Adrenal gland (tissue), 12 donors: ENCODE measurements around the gene ANO6. TPM values are rescaled to one million over a fixed set of nuclear protein-coding genes. Genes with fewer than 3 reads are reported as not detected.
A peak's percentile ranks its signal among the peaks of the same experiment; 100 is the strongest.
"Not testable (repeated sequence)": the region's sequence is repeated elsewhere in the genome, so short reads cannot be mapped to it uniquely, and the experiment has no call there.

Experiments
- DNase-seq, 7 donors: peaks; one replicate each; pipeline ENCODE4 v3.0.0-alpha.2; 2019 to 2020
- H3K27ac ChIP-seq, 5 donors: fragments of 200-600 bp; sonication (generic) in 4 of 5; 1 replicate in 3 of 5; 2 replicates in 2 of 5; pipeline versions ENCODE4 v1.5.1 to v1.8.0; 2016 to 2020; ENCODE audit warnings: mild to moderate bottlenecking in 1 of 5
- H3K27me3 ChIP-seq: fragments of 200-600 bp; 2 replicates; pipeline ENCODE4 v1.8.0; 2021
- H3K36me3 ChIP-seq, 2 donors: fragments of 200-600 bp; replicated peaks in 1 of 2; 1 replicate in 1 of 2; 2 replicates in 1 of 2; pipeline versions ENCODE4 v1.5.1 to v1.8.0; 2018 to 2022
- H3K4me1 ChIP-seq, 2 donors: fragments of 200-600 bp; replicated peaks in 1 of 2; 1 replicate in 1 of 2; 2 replicates in 1 of 2; pipeline versions ENCODE4 v1.5.1 to v1.8.0; 2018 to 2021
- H3K4me3 ChIP-seq, 4 donors: fragments of 200-600 bp; sonication (generic) in 3 of 4; one replicate each; pipeline ENCODE4 v1.5.1; 2016 to 2018
- H3K9me3 ChIP-seq, 3 donors: fragments of 200-600 bp; sonication (generic) in 1 of 3; replicated peaks in 1 of 3; 1 replicate in 2 of 3; 2 replicates in 1 of 3; pipeline versions ENCODE4 v1.5.1 to v1.8.0; 2016 to 2021
- CTCF ChIP-seq, 6 experiments: fragments of 450-650 bp in 4 of 6; fragments of 200-600 bp in 2 of 6; sonication (generic) in 1 of 6; IDR thresholded peaks; 1 replicate in 5 of 6; 2 replicates in 1 of 6; pipeline versions ENCODE4 v1.5.1 to v1.8.0; 2016 to 2021; ENCODE audit warnings: antibody characterized with exemption in 6 of 6, mild to moderate bottlenecking in 2 of 6, moderate library complexity in 1 of 6
- POLR2A ChIP-seq, 2 donors: fragments of 450-650 bp; IDR thresholded peaks; one replicate each; pipeline ENCODE4 v1.6.1; 2017; ENCODE audit warnings: antibody characterized with exemption in 2 of 2, mild to moderate bottlenecking in 2 of 2, moderate library complexity in 1 of 2
- WGBS, 4 donors: extraction: QIAGEN DNeasy Blood & Tissue Kit in 2 of 4; methylation state at CpG; one replicate each; pipeline versions ENCODE4 v1.1.5 to v1.1.7; 2013 to 2017; 5-methylcytosine and 5-hydroxymethylcytosine counted together
- intact Hi-C, 2 donors: fragments of 100-400 bp; cut with DNase I; formaldehyde crosslinking; loops; one replicate each; pipeline versions ENCODE4 v1.14.1 to v1.15.0; 2022 to 2023
- polyA plus RNA-seq, 3 donors: library from polyadenylated mRNA; stranded (reverse); fragments of 200-250 nt in 2 of 3; fragments of 350-450 nt in 1 of 3; fragmentation: Illumina TruSeq in 1 of 3; extraction: RNeasy Lipid Tissue Mini Kit (QIAGEN cat#74804) in 1 of 3; gene quantifications; one replicate each; pipeline ENCODE4 v1.2.3, GENCODE V29; 2013 to 2014
- total RNA-seq, 9 donors: library from RNA; depleted of rRNA in 4 of 9; stranded (reverse); fragments of >200 nt in 4 of 9; fragments of 120-200 nt in 1 of 9; fragmentation: NEBNext Ultra II Directional in 1 of 9; extraction: Animal tissue kit (Norgen Biotek cat#: 25700) in 1 of 9; gene quantifications; one replicate each; pipeline versions ENCODE4 v1.1.0 to v1.2.4, GENCODE V29; 2013 to 2023
- donor health status: healthy with polysubstance abuse.
- donor health status: Bipolar disorder and iron deficiency.
- donor health status: DM: yes; HTN: yes; CAD: no.
- donor health status: DM: no; HTN: no; CAD: no.
- donor health status: DM: no; HTN: no; CAD: no.
- donor health status: DM: yes; HTN: yes; CAD: no.

Gene ANO6
- total and polyA plus RNA-seq, 12 donors: 7.5 to 92.3 (median 54.4) TPM

DNA sequence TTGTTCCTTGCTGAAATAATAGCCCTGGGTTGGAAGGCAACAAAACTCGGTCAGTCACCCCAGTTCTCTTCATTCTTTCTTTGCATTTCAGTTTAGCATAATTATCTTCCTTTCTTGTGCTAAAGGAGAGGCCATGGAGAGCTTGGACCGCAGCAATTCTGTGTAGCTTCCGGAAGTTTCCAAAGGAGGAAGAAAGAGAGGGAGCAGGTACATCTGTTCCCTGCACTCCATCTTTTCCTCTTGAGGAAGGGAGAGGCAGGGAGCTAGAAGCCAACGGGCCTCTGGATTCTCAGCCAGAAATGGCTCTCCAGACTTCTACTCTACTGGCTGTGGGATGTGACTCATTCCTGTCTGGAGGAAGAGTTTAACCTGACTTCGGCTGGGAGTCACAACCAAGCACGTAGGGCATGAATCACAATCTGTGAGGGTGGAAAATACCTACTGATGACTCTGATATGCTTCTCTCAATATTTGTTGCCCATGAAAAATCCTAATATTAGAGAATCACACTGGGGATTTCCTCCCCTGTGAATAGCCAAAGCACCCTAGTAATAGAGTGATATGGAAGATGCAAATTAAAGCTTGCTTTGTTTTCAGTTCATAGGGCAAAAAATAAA, 17.0 kb downstream of the ANO6 start:
- intact Hi-C loops: no loop called here
- TF ChIP-seq POLR2A (IDR thresholded peaks at IDR 0.05): peak in 1 of 2 donors; percentile 59
- no peak for TF ChIP-seq CTCF (IDR thresholded peaks at IDR 0.05)

DNA sequence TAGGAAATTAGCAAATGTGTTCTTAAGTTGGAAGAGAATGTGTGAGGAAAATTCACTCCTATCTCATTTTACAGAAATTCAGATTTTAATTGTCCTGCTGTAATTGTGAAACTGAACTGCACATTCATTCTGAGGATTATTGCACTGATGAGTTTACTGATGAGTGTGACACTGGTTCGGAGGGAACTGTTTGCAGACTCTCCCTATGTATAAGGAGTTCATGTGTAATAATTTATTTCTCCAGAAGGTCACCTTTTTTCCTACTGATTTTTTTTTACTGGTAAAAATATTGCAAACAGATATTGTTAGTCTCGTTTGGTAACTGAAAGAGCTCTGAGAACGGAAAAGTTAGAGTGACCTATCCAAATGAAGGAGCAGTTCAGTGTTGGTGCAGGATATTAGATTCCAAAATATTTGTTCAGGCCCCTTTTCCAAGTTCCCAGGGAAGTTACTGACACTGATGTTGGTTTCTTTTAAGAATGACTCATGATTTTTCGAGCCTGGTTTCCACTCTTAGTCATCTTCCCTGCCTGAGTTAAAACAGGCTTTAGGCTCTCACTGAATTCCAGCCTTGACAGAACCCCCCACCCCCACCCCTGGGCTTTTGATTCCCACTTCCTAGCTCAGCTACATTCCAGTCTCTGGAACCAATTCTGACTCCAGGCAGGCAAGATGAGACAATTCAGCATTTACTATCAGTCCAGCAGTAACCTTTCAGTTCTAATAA, 18.4 kb downstream of the ANO6 start:
- peaks cover 46 to 55% of the 10 kb centered on the region in 2 donors for H3K4me1 ChIP-seq
- H3K9me3 ChIP-seq: no peaks in the 10 kb centered on the region
- no peaks in the 10 kb centered on the region for H3K27me3 ChIP-seq
- no peaks in the 10 kb centered on the region for H3K36me3 ChIP-seq
- peak overlapping the region; percentile 73 to 93 (median 83) for H3K27ac ChIP-seq
- intact Hi-C loops: no loop called here
- peak; percentile 40 to 74 (median 66) for DNase-seq
- WGBS, 4 donors: 7 to 18% (median 10%) methylated on average over 4 of the region's 4 CpGs
- H3K4me3 ChIP-seq: peak overlapping the region in 1 of 4 donors; percentile 3
- TF ChIP-seq POLR2A (IDR thresholded peaks at IDR 0.05) (peak in 1 of 2 donors; percentile 26), CTCF (IDR thresholded peaks at IDR 0.05) (peak in 2 of 6 experiments; percentile 19 to 24)

More for the DNA sequence above, 17.0 kb downstream of the ANO6 start:
- peak overlapping the region; percentile 73 to 93 (median 83) for H3K27ac ChIP-seq
- no peaks in the 10 kb centered on the region for H3K9me3 ChIP-seq
- H3K4me1 ChIP-seq: peaks cover 46 to 55% of the 10 kb centered on the region in 2 donors
- no peaks in the 10 kb centered on the region for H3K27me3 ChIP-seq
- H3K4me3 ChIP-seq: no peak overlapping the region
- no peaks in the 10 kb centered on the region for H3K36me3 ChIP-seq
- WGBS, 4 donors: 43 to 48% (median 46%) methylated on average over 5 to 6 of the region's 6 CpGs
- peak; percentile 69 to 87 (median 84) for DNase-seq

DNA sequence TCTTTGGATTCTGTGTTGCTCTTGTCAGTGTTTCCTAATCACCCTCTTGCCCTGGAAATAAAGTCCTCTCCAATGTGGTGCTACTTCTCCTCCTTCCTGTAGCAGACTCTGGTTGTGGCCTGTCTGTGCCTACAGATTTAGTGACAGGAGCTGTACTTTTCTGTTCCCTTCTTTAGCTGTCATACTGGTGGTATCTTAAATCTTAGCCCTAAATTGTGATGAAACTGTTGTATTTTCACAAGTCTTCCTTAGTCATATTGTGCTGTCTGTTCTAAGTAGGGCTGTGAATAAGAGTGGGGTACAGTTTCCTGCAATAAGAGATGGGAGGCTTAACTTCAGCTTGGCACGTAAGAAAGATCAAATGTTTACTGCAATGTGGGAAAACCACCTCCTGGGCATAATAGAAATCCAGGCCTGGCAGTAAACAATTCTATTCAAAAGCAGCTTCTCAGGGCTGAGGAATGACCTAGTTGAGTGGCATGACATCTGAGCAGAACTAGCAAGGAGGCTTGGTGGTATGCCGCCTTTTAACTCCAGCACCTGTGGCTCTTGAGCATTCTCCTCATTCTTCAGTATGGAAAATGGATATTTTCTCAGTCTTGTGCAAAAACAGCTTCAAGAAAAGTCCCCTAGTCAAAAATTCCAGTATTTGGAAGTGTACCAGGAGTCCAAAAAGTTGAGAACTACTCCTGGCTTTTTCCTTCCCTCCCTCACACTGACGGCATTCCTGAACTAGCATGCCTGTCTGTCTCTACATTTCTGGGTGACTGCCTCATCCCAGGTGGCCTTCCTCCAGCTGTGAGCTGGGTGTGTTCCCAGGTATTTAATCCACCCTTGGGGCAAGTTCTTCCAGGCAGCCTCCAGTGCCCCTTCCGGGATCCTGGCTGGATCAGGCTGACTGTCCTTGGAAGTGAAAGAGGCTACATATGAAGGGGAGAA, 19.5 kb downstream of the ANO6 start:
- intact Hi-C loops: no loop called here
- H3K27me3 ChIP-seq: no peaks in the 10 kb centered on the region
- TF ChIP-seq CTCF (IDR thresholded peaks at IDR 0.05): no peak
- no peak for TF ChIP-seq POLR2A (IDR thresholded peaks at IDR 0.05)
- H3K4me1 ChIP-seq: peaks cover 46 to 55% of the 10 kb centered on the region in 2 donors
- 61 to 65% (median 64%) methylated on average over 4 of the region's 4 CpGs for WGBS, 4 donors
- no peaks in the 10 kb centered on the region for H3K36me3 ChIP-seq
- peak in 3 of 7 donors; percentile 20 to 37 (median 34) for DNase-seq
- H3K9me3 ChIP-seq: no peaks in the 10 kb centered on the region
- H3K4me3 ChIP-seq: peak overlapping the region in 1 of 4 donors; percentile 3
- peak overlapping the region; percentile 73 to 93 (median 83) for H3K27ac ChIP-seq

GRCh38 chr12:45236383-45236782, 20.5 kb downstream of the ANO6 start:
- Histone ChIP-seq H3K4me1 (peaks cover 46 to 47% of the 10 kb centered on the region in 2 donors), H3K27ac (peak overlapping the region in 2 of 5 donors; percentile 89 to 93)
- H3K27me3 ChIP-seq, H3K4me3 ChIP-seq, H3K9me3 ChIP-seq, intact Hi-C loops, H3K36me3 ChIP-seq, DNase-seq: not testable (repeated sequence)
- whole genome bisulfite sequencing, 4 donors: 75 to 95% (median 86%) methylated on average over 2 of the region's 2 CpGs
